HCT116 (cell line): ENCODE measurements around the gene MFSD6. TPM values are rescaled to one million over a fixed set of nuclear protein-coding genes. Genes with fewer than 3 reads are reported as not detected.

Experiments
- ATAC-seq: fragments of 200-7000 bp; cut with Tn5 transposase; 2 replicates; pipeline ENCODE4 v1.9.1; 2020; ENCODE audit warnings: mild to moderate bottlenecking, moderate library complexity
- BruUV-seq: library from RNA; stranded (reverse); fragments of 400-500 nt; replicated peaks from 2 replicates; lab custom pipeline; 2021; lab: Mats Ljungman, UMichigan
- CTCF ChIA-PET: fragments of 300-600 bp; sonication (Branson Sonifier 250); formaldehyde crosslinking; loops from one replicate; lab custom pipeline; 2021; ENCODE audit warnings: antibody characterized with exemption; lab: Charles Lee
- POLR2A ChIA-PET: fragments of 300-600, 350-600 bp; sonication (Branson Sonifier 250); formaldehyde crosslinking; loops from one replicate; lab custom pipeline; 2021; ENCODE audit warnings: antibody characterized with exemption; lab: Charles Lee
- RAD21 ChIA-PET, 2 experiments: fragments of 300-600 bp; sonication (Branson Sonifier 250); formaldehyde crosslinking; loops; one replicate each; lab custom pipeline; 2023; ENCODE audit warnings: low total read pairs in 2 of 2; ENCODE audit not compliant: uncharacterized antibody in 2 of 2, unreplicated experiment in 2 of 2, low non-redundant PET in 1 of 2; lab: Charles Lee
- DNase-seq: peaks from one replicate; pipeline ENCODE4 v3.0.0-alpha.2; 2010; ENCODE audit warnings: low read depth, low spot score
- H2AFZ ChIP-seq: fragments of 200-600 bp; shearing (Covaris generic), sonication (generic); 2 replicates; pipeline ENCODE4 v1.6.1; 2017; ENCODE audit warnings: low read depth, mixed run types, mixed read lengths, antibody characterized with exemption, low read length; ENCODE audit not compliant: poor library complexity, severe bottlenecking
- H3K27ac ChIP-seq: 2 replicates; pipeline ENCODE4 v1.5.1; 2012; ENCODE audit warnings: low read depth, low read length
- H3K27me3 ChIP-seq: fragments of 200-600 bp; sonication (generic); 2 replicates; pipeline ENCODE4 v1.6.1; 2016; ENCODE audit warnings: mixed run types, low read length, mixed read lengths; ENCODE audit not compliant: insufficient read depth
- H3K36me3 ChIP-seq, 2 experiments: fragments of 200-500 bp in 1 of 2; fragments of 200-600 bp in 1 of 2; sonication (Bioruptor generic) in 1 of 2; sonication (generic) in 1 of 2; 2 replicates each; pipeline versions ENCODE4 v1.5.1 to v1.6.1; 2014 to 2016; ENCODE audit warnings: low read length in 2 of 2, inconsistent platforms in 1 of 2, mixed read lengths in 1 of 2, mixed run types in 1 of 2; ENCODE audit not compliant: insufficient read depth in 2 of 2, control insufficient read depth in 1 of 2
- H3K4me1 ChIP-seq, 2 experiments: fragments of 200-600 bp in 1 of 2; sonication (generic) in 1 of 2; 2 replicates each; pipeline versions ENCODE4 v1.5.1 to v1.6.1; 2012 to 2017; ENCODE audit warnings: low read length in 2 of 2, inconsistent platforms in 1 of 2, mild to moderate bottlenecking in 1 of 2, mixed read lengths in 1 of 2, mixed run types in 1 of 2, moderate library complexity in 1 of 2; ENCODE audit not compliant: insufficient read depth in 2 of 2, control insufficient read depth in 1 of 2
- H3K4me2 ChIP-seq: fragments of 200-600 bp; sonication (generic); 2 replicates; pipeline ENCODE4 v1.6.1; 2017; ENCODE audit warnings: mixed run types, low read length, mixed read lengths
- H3K4me3 ChIP-seq, 2 experiments: fragments of 200-600 bp in 1 of 2; sonication (generic) in 1 of 2; replicated peaks in 1 of 2; 2 replicates each; pipeline ENCODE4 v1.5.1; 2011 to 2016; ENCODE audit warnings: low read length in 2 of 2, control low read depth in 1 of 2, low read depth in 1 of 2, mild to moderate bottlenecking in 1 of 2, mixed read lengths in 1 of 2, mixed run types in 1 of 2
- H3K79me2 ChIP-seq: fragments of 200-600 bp; sonication (generic); 2 replicates; pipeline ENCODE4 v1.6.1; 2017; ENCODE audit warnings: mild to moderate bottlenecking, mixed run types, low read length, moderate library complexity, mixed read lengths; ENCODE audit not compliant: insufficient read depth
- H3K9ac ChIP-seq: fragments of 200-600 bp; sonication (generic); 2 replicates; pipeline ENCODE4 v1.6.1; 2016; ENCODE audit warnings: low read length, mixed read lengths
- H3K9me2 ChIP-seq: fragments of 200-600 bp; sonication (generic), shearing (Covaris generic); 2 replicates; pipeline ENCODE4 v1.6.1; 2017; ENCODE audit warnings: mixed run types, mild to moderate bottlenecking, moderate library complexity; ENCODE audit not compliant: insufficient read depth
- H3K9me3 ChIP-seq, 2 experiments: fragments of 200-500 bp in 1 of 2; fragments of 200-600 bp in 1 of 2; sonication (Bioruptor generic) in 1 of 2; sonication (generic) in 1 of 2; 2 replicates each; pipeline ENCODE4 v1.6.1; 2014 to 2017; ENCODE audit warnings: low read length in 2 of 2, mixed read lengths in 2 of 2, inconsistent platforms in 1 of 2, low read depth in 1 of 2, mild to moderate bottlenecking in 1 of 2, mixed run types in 1 of 2, moderate library complexity in 1 of 2; ENCODE audit not compliant: control insufficient read depth in 1 of 2, insufficient read depth in 1 of 2
- H4K20me1 ChIP-seq: fragments of 200-600 bp; sonication (generic), shearing (Covaris generic); 2 replicates; pipeline ENCODE4 v1.6.1; 2017; ENCODE audit warnings: mixed run types, mild to moderate bottlenecking, moderate library complexity; ENCODE audit not compliant: insufficient read depth
- ATF3 ChIP-seq: IDR thresholded peaks from 2 replicates; pipeline ENCODE4 v1.6.1; 2012
- CBX3 ChIP-seq: IDR thresholded peaks from 2 replicates; pipeline ENCODE4 v1.6.1; 2012; ENCODE audit warnings: low read depth
- CEBPB ChIP-seq: IDR thresholded peaks from 2 replicates; pipeline ENCODE4 v1.6.1; 2012; ENCODE audit warnings: low read depth
- EGR1 ChIP-seq: IDR thresholded peaks from 2 replicates; pipeline ENCODE4 v1.6.1; 2012; ENCODE audit warnings: low read depth
- ELF1 ChIP-seq: IDR thresholded peaks from 2 replicates; pipeline ENCODE4 v1.6.1; 2012; ENCODE audit warnings: low read depth, borderline replicate concordance
- EZH2 ChIP-seq: fragments of 200-600 bp; sonication (generic); IDR thresholded peaks from 2 replicates; pipeline ENCODE4 v1.6.1; 2017; ENCODE audit warnings: antibody characterized with exemption, mixed run types
- EZH2phosphoT487 ChIP-seq: fragments of 200-600 bp; IDR thresholded peaks from 2 replicates; pipeline ENCODE4 v1.6.1; 2018; ENCODE audit warnings: antibody characterized with exemption, borderline replicate concordance
- FOSL1 ChIP-seq: IDR thresholded peaks from 2 replicates; pipeline ENCODE4 v1.6.1; 2012; ENCODE audit warnings: low read depth
- POLR2A ChIP-seq: IDR thresholded peaks from 2 replicates; pipeline ENCODE4 v1.7.0; 2011; ENCODE audit warnings: borderline replicate concordance; ENCODE audit not compliant: insufficient read depth, insufficient read length; ENCODE audit errors: extremely low read depth
- POLR2AphosphoS5 ChIP-seq: IDR thresholded peaks from 2 replicates; pipeline ENCODE4 v1.6.1; 2011; ENCODE audit warnings: mild to moderate bottlenecking, low read depth, low read length, moderate library complexity
- RAD21 ChIP-seq: IDR thresholded peaks from 2 replicates; pipeline ENCODE4 v1.6.1; 2012; ENCODE audit warnings: low read depth, mild to moderate bottlenecking
- SIN3A ChIP-seq: IDR thresholded peaks from 2 replicates; pipeline ENCODE4 v1.6.1; 2012; ENCODE audit warnings: low read depth
- SP1 ChIP-seq: IDR thresholded peaks from 2 replicates; pipeline ENCODE4 v1.6.1; 2012; ENCODE audit warnings: low read depth
- TCF7L2 ChIP-seq: IDR thresholded peaks from 2 replicates; pipeline ENCODE4 v1.7.0; 2011; ENCODE audit warnings: borderline replicate concordance, inconsistent platforms; ENCODE audit not compliant: insufficient read depth, insufficient read length; ENCODE audit errors: extremely low read depth
- ZFX ChIP-seq: fragments of 450-650 bp; IDR thresholded peaks from 2 replicates; pipeline ENCODE4 v1.6.1; 2017
- intact Hi-C: fragments of 100-400 bp; cut with micrococcal nuclease; formaldehyde crosslinking; loops from 2 replicates; pipeline ENCODE4 v1.10.0; 2022
- total RNA-seq: library from RNA; stranded (reverse); gene quantifications from one replicate; pipeline ENCODE4 v1.2.1, GENCODE V29; 2021; ENCODE audit not compliant: unreplicated experiment
- TF ChIP-seq, protein P1 (sequence below): IDR thresholded peaks from 2 replicates; pipeline ENCODE4 v1.6.1; 2012; ENCODE audit warnings: low read depth
- TF ChIP-seq, protein P2 (sequence below), 3 experiments: fragments of 200-600 bp in 1 of 3; sonication (generic) in 1 of 3; IDR thresholded peaks in 2 of 3; conservative IDR thresholded peaks in 1 of 3; 2 replicates each; pipeline ENCODE4 v1.5.1; 2012 to 2017; ENCODE audit warnings: low read depth in 2 of 3, low read length in 2 of 3, antibody characterized with exemption in 1 of 3, borderline replicate concordance in 1 of 3, control low read depth in 1 of 3, mild to moderate bottlenecking in 1 of 3, mixed read lengths in 1 of 3, mixed run types in 1 of 3, moderate library complexity in 1 of 3; ENCODE audit not compliant: insufficient read depth in 1 of 3

MFSD6 gene
- total RNA-seq, 1 experiment from 2014 or later = 18.6 TPM

- Histone ChIP-seq H3K9me3 (no peaks in the 10 kb centered on the region), H3K9me2 (no peaks in the 10 kb centered on the region), H2AFZ (no peak overlapping the region), H3K4me3 (no peak overlapping the region), H4K20me1 (no peaks in the 10 kb centered on the region), H3K27ac (no peak overlapping the region), H3K9ac (no peak overlapping the region), H3K4me2 (no peak overlapping the region), H3K36me3 (no peaks in the 10 kb centered on the region), H3K27me3 (no peaks in the 10 kb centered on the region), H3K4me1 (peaks cover 0 to 9% of the 10 kb centered on the region in 2 experiments; a peak in 2 of 4 replicates), H3K79me2 (no peaks in the 10 kb centered on the region)
- BruUV-seq = no TSS peak
- no peak for DNase-seq
- ATAC-seq = no peak
- intact Hi-C loops = no loop called here
- POLR2A ChIA-PET = no interaction called here
- RAD21 ChIA-PET = no interaction called here
- TF ChIP-seq EZH2 (no peak), CEBPB (no peak), POLR2A (no peak), RAD21 (no peak), SIN3A (no peak), TCF7L2 (no peak)
- CTCF ChIA-PET = no interaction called here
These were observed 48.7 kb downstream of the MFSD6 start for GRCh38 chr2:190456833-190457232.

GRCh38 chr2:190457256-190457655 lies 49.1 kb downstream of the MFSD6 start:
- Histone ChIP-seq H4K20me1 (no peaks in the 10 kb centered on the region), H3K79me2 (no peaks in the 10 kb centered on the region), H3K4me1 (peaks cover 0 to 9% of the 10 kb centered on the region in 2 experiments; a peak in 2 of 4 replicates), H3K27ac (no peak overlapping the region), H3K9ac (no peak overlapping the region), H3K4me2 (no peak overlapping the region), H3K9me2 (no peaks in the 10 kb centered on the region), H3K4me3 (no peak overlapping the region), H3K9me3 (no peaks in the 10 kb centered on the region), H3K27me3 (no peaks in the 10 kb centered on the region), H3K36me3 (no peaks in the 10 kb centered on the region), H2AFZ (no peak overlapping the region)
- DNase-seq (no peak), ATAC-seq (no peak)
- ChIA-PET POLR2A (no interaction called here), RAD21 (no interaction called here), CTCF (no interaction called here)
- no peak for TF ChIP-seq ELF1
- TF ChIP-seq, protein P1, sequence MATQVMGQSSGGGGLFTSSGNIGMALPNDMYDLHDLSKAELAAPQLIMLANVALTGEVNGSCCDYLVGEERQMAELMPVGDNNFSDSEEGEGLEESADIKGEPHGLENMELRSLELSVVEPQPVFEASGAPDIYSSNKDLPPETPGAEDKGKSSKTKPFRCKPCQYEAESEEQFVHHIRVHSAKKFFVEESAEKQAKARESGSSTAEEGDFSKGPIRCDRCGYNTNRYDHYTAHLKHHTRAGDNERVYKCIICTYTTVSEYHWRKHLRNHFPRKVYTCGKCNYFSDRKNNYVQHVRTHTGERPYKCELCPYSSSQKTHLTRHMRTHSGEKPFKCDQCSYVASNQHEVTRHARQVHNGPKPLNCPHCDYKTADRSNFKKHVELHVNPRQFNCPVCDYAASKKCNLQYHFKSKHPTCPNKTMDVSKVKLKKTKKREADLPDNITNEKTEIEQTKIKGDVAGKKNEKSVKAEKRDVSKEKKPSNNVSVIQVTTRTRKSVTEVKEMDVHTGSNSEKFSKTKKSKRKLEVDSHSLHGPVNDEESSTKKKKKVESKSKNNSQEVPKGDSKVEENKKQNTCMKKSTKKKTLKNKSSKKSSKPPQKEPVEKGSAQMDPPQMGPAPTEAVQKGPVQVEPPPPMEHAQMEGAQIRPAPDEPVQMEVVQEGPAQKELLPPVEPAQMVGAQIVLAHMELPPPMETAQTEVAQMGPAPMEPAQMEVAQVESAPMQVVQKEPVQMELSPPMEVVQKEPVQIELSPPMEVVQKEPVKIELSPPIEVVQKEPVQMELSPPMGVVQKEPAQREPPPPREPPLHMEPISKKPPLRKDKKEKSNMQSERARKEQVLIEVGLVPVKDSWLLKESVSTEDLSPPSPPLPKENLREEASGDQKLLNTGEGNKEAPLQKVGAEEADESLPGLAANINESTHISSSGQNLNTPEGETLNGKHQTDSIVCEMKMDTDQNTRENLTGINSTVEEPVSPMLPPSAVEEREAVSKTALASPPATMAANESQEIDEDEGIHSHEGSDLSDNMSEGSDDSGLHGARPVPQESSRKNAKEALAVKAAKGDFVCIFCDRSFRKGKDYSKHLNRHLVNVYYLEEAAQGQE = no peak
- no peak for TF ChIP-seq ATF3
- TF ChIP-seq CBX3 = no peak
- no peak for TF ChIP-seq SP1
- no peak for TF ChIP-seq SIN3A
- no peak for TF ChIP-seq EZH2phosphoT487
- no peak for TF ChIP-seq POLR2A
- TF ChIP-seq, protein P2, sequence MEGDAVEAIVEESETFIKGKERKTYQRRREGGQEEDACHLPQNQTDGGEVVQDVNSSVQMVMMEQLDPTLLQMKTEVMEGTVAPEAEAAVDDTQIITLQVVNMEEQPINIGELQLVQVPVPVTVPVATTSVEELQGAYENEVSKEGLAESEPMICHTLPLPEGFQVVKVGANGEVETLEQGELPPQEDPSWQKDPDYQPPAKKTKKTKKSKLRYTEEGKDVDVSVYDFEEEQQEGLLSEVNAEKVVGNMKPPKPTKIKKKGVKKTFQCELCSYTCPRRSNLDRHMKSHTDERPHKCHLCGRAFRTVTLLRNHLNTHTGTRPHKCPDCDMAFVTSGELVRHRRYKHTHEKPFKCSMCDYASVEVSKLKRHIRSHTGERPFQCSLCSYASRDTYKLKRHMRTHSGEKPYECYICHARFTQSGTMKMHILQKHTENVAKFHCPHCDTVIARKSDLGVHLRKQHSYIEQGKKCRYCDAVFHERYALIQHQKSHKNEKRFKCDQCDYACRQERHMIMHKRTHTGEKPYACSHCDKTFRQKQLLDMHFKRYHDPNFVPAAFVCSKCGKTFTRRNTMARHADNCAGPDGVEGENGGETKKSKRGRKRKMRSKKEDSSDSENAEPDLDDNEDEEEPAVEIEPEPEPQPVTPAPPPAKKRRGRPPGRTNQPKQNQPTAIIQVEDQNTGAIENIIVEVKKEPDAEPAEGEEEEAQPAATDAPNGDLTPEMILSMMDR (IDR thresholded peaks at IDR 0.05 in 2 of 3, conservative IDR thresholded peaks at IDR 0.05 in 1 of 3; ENCODE audit: borderline replicate concordance in 1 of 3, insufficient read depth in 1 of 3, low read depth in 2 of 3, low read length in 2 of 3) = no peak
- no peak for TF ChIP-seq EGR1
- TF ChIP-seq POLR2AphosphoS5 = no peak
- no peak for TF ChIP-seq ZFX
- TF ChIP-seq FOSL1 = no peak
- no peak for TF ChIP-seq RAD21
- BruUV-seq = no TSS peak
- intact Hi-C loops = no loop called here
